ENCODE data around the gene NBEAL2.

NBEAL2 gene

DNA sequence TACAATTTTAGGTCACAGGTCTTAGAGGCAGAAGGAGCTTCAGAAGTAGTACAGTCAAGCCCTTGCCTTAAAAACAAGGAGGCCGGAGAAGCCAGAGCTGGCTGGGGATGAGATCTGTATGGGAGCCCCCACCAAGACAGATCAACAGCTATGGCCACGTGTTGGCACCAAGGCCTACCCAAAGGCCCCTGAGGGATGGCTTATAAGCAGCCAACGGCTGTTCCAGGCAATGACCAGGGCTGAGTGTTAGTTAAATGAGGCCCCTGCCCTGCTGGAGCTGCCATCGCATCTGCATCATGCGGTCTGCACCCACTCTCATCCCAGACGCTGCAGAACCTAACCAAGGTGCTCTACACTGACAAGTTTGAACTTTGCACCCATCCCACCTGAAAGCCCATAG lies 46.2 kb upstream of the NBEAL2 start:
- H3K4me3 ChIP-seq (replicated peaks in 1 of 2; ENCODE audit: low read depth in 2 of 2, low read length in 2 of 2): no peak overlapping the region
- TF ChIP-seq, protein P1, sequence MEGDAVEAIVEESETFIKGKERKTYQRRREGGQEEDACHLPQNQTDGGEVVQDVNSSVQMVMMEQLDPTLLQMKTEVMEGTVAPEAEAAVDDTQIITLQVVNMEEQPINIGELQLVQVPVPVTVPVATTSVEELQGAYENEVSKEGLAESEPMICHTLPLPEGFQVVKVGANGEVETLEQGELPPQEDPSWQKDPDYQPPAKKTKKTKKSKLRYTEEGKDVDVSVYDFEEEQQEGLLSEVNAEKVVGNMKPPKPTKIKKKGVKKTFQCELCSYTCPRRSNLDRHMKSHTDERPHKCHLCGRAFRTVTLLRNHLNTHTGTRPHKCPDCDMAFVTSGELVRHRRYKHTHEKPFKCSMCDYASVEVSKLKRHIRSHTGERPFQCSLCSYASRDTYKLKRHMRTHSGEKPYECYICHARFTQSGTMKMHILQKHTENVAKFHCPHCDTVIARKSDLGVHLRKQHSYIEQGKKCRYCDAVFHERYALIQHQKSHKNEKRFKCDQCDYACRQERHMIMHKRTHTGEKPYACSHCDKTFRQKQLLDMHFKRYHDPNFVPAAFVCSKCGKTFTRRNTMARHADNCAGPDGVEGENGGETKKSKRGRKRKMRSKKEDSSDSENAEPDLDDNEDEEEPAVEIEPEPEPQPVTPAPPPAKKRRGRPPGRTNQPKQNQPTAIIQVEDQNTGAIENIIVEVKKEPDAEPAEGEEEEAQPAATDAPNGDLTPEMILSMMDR (IDR thresholded peaks at IDR 0.05; ENCODE audit: low read depth, low read length): no peak
- no peak for DNase-seq (ENCODE audit: low read depth in 2 of 2)

DNA sequence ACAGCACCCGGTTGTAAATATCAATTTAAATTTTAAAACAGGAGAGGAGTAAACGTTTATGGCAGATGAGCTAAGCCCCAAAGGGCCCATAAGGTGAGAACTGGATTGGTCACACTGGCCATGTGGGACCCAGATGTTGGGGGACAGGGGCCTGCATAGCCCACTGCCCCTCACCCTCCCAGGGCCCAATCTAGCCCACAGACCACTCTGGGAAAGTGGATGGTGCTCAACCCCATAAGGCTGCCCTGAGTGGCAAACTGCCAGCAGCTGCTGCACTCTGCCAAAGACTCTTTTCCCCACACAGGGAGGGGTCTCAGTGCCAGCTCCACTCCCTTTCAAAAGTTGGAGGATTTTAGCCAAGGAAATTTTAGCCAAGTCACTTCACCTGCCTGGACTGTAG lies 45.4 kb upstream of the NBEAL2 start:
- TF ChIP-seq, protein P1 (IDR thresholded peaks at IDR 0.05; ENCODE audit: low read depth, low read length): no peak
- no peak overlapping the region for H3K4me3 ChIP-seq (replicated peaks in 1 of 2; ENCODE audit: low read depth in 2 of 2, low read length in 2 of 2)
- peak in 1 of 2 donors; percentile 26 for DNase-seq (ENCODE audit: low read depth in 2 of 2)

DNA sequence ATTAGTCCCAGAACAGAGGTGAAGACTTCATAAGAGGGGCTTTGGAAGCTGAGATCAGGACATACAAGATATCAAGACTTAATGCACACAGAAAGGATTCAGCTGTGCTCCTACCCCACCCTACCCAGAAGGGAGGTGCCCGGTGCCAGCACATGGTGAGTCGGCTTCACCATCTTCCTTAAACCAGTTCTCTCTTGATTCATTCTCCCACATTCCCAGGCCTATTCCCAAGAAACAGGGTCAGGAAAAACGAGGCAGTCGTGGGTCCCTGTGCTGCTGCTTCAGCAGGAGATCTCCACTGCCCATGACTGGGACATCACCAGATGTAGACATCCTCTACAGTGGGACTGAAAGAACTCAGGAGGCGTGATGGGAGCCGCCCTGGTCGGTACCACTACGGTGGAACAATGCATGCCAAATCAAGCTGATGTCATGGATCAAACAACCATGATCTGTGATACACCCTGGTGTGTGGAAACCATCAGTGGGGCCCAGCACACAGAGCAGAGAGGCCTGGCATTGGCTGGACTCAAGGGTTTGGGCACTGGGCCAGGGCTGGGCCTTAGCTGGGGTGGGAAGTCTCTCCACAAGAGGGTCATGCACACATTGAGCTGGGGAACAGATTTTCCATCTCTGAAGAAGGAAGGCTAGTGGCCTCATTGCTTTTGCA lies 44.8 kb upstream of the NBEAL2 start:
- peak; percentile 35 to 81 for DNase-seq (ENCODE audit: low read depth in 2 of 2)
- TF ChIP-seq, protein P1 (IDR thresholded peaks at IDR 0.05; ENCODE audit: low read depth, low read length): no peak
- H3K4me3 ChIP-seq (replicated peaks in 1 of 2; ENCODE audit: low read depth in 2 of 2, low read length in 2 of 2): no peak overlapping the region

DNA sequence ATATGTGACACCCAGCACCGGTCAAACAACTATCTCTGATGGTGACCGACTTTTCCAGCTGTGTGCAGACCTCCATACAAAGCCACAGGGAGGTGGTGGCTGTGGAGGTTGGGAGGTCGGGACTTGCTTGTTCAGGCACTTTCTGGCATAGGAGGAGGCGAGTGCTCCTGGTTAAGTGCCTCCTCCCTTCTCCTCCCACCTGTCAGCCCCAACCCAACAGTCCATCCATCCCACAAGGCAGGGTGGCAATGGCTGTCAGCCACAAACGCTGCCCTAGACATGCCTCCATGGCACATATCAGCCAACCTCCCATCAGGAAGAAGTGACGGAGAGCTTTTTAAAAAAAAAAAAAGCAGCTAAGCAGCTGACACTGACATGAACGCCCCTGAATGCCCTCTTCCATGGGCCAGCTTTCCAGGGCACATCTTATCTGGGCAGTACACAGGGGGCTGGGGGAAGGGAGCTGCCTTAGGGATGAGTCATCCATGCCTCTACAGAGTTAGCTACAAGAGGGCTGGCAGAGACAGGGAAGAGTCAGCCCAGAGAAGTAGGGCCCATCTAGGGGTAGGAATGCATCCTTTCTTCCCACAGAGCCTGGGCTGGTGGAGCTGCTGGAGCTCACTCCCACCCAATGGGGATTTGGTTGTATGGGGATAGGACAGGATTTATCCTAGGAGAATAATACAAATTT lies 44.2 kb upstream of the NBEAL2 start:
- TF ChIP-seq, protein P1 (IDR thresholded peaks at IDR 0.05; ENCODE audit: low read depth, low read length): peak; percentile 83
- no peak overlapping the region for H3K4me3 ChIP-seq (replicated peaks in 1 of 2; ENCODE audit: low read depth in 2 of 2, low read length in 2 of 2)
- DNase-seq (ENCODE audit: low read depth in 2 of 2): peak; percentile 94 to 99

DNA sequence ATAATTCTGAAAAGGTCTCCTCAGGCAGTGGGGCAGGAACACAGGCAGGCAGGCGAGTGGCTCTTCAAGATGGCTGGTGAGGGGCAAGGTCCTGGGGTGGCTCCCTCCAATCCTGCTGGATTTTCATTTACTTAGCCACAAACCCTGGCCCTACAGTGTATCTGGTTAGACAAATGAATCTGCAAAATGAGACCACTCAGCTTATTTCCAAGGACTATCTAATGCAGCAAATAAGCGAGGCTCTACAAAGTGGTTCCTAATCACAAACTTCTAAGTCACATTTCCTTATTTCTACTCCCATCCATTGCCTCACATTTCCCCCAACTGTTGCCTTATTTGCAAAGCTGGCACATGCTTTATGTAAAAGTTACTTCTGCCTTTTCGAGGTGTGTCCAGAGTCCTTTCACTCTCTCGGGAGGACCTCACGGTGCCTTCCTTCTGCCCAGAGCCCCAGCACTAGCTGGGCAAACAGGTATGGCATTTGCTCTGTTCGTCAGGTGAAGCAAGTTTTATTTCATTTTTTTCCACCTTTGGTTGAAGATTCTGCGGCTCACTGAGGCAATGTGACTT lies 43.4 kb upstream of the NBEAL2 start:
- TF ChIP-seq, protein P1 (IDR thresholded peaks at IDR 0.05; ENCODE audit: low read depth, low read length): no peak
- no peak for DNase-seq (ENCODE audit: low read depth in 2 of 2)
- H3K4me3 ChIP-seq (replicated peaks in 1 of 2; ENCODE audit: low read depth in 2 of 2, low read length in 2 of 2): no peak overlapping the region

DNA sequence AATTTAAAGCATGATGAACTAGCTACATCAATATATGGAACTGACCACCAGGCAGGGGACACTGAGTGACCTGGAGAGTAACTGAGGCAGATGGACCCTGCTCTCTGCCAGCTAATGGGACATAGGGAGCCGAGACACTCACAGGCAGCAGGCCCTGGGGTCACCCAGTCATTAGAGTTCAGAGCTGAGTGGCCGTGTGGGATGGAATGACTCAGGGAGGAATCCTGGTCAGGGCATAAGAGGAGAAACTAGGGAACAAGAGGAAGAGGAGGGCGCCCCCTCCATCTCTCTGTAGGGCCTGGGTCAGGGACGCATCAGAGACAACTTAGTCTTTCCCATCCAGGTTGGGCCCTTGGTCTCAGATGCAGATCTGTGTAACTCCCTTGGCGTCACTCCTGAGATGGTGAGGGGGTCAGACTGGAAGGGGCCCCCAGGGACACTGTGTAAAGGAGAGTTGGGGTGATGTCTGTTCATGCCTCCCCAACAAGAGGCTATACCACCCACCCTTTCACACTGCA lies 42.7 kb upstream of the NBEAL2 start:
- no peak overlapping the region for H3K4me3 ChIP-seq (replicated peaks in 1 of 2; ENCODE audit: low read depth in 2 of 2, low read length in 2 of 2)
- peak in 1 of 2 donors; percentile 28 for DNase-seq (ENCODE audit: low read depth in 2 of 2)
- TF ChIP-seq, protein P1 (IDR thresholded peaks at IDR 0.05; ENCODE audit: low read depth, low read length): no peak

All from cardiac fibroblast (primary cell).